K562 (cell line): Measurements from ENCODE around the gene DBNL. TPM values are rescaled to one million over a fixed set of nuclear protein-coding genes. Genes with fewer than 3 reads are reported as not detected.

Source experiments
- ATAC-seq: fragments of 200-7000 bp; cut with Tn5 transposase; 3 replicates; pipeline ENCODE4 v1.9.1; 2020; ENCODE audit warnings: moderate library complexity
- BruUV-seq: library from RNA; stranded (reverse); fragments of 400-500 nt; replicated peaks from 2 replicates; lab custom pipeline; 2021; lab: Mats Ljungman, UMichigan
- CTCF ChIA-PET: fragments of 300-600 bp; formaldehyde crosslinking; extraction: SDS; loops from one replicate; lab custom pipeline; 2021; ENCODE audit warnings: low intra/inter-chr PET ratio; lab: Yijun Ruan, JAX
- POLR2A ChIA-PET: fragments of 300-600, 350-650 bp; sonication (Branson Sonifier 250); formaldehyde crosslinking; extraction: SDS; loops from one replicate; lab custom pipeline; 2021; ENCODE audit warnings: antibody characterized with exemption, inconsistent platforms; lab: Yijun Ruan, JAX
- DNase-seq, 4 experiments: peaks; one replicate each; pipeline versions ENCODE4 v3.0.0 to v3.0.0-alpha.2; 2011 to 2018; ENCODE audit warnings: low spot score in 3 of 4, mixed read lengths in 3 of 4; ENCODE audit errors: extremely low read depth in 1 of 4
- FAIRE-seq: peaks from 2 replicates; lab custom pipeline; 2011; peaks lifted over from hg19 to GRCh38; lab: Jason Lieb, UNC
- H2AFZ ChIP-seq: 2 replicates; pipeline ENCODE4 v1.6.0; 2011; ENCODE audit warnings: low read depth, low read length, control low read depth, inconsistent platforms
- H3K27ac ChIP-seq: fragments of 200-600 bp; 3 replicates; pipeline ENCODE4 v1.8.0; 2011; ENCODE audit warnings: low read depth, mild to moderate bottlenecking, control low read depth, inconsistent platforms, low read length, moderate library complexity, mixed read lengths; ENCODE audit errors: extremely low read depth
- H3K27me3 ChIP-seq, 2 experiments: fragments of 300-600 bp in 1 of 2; 2 replicates in 1 of 2; 3 replicates in 1 of 2; pipeline versions ENCODE4 v1.6.0 to v1.8.0; 2011; ENCODE audit warnings: inconsistent platforms in 2 of 2, low read length in 2 of 2, mild to moderate bottlenecking in 1 of 2, mixed read lengths in 1 of 2, moderate library complexity in 1 of 2; ENCODE audit not compliant: control insufficient read depth in 2 of 2, insufficient read depth in 2 of 2
- H3K36me3 ChIP-seq: fragments of 300-600 bp; 3 replicates; pipeline ENCODE4 v1.8.0; 2011; ENCODE audit warnings: mild to moderate bottlenecking, low read length, inconsistent platforms; ENCODE audit not compliant: control insufficient read depth, insufficient read depth
- H3K4me1 ChIP-seq, 2 experiments: fragments of 200-600 bp in 1 of 2; replicated peaks in 1 of 2; 2 replicates in 1 of 2; 3 replicates in 1 of 2; pipeline versions ENCODE4 v1.5.1 to v1.8.0; 2011; ENCODE audit warnings: inconsistent platforms in 2 of 2, low read length in 2 of 2, mild to moderate bottlenecking in 1 of 2, mixed read lengths in 1 of 2, moderate library complexity in 1 of 2; ENCODE audit not compliant: control insufficient read depth in 2 of 2, insufficient read depth in 2 of 2
- H3K4me2 ChIP-seq: 2 replicates; pipeline ENCODE4 v1.6.1; 2011; ENCODE audit warnings: low read length, control low read depth, inconsistent platforms, mixed read lengths; ENCODE audit not compliant: insufficient read depth
- H3K4me3 ChIP-seq: fragments of 200-600 bp; sonication (generic), shearing (Covaris generic); 2 replicates; pipeline ENCODE4 v1.5.1; 2016; ENCODE audit warnings: control low read depth, inconsistent platforms
- H3K79me2 ChIP-seq: fragments of 200-600 bp; 3 replicates; pipeline ENCODE4 v1.8.0; 2011; ENCODE audit warnings: low read length, inconsistent platforms; ENCODE audit not compliant: control insufficient read depth, insufficient read depth
- H3K9ac ChIP-seq, 2 experiments: 2 replicates each; pipeline versions ENCODE4 v1.6.0 to v1.6.1; 2011; ENCODE audit warnings: low read depth in 2 of 2, low read length in 2 of 2, control low read depth in 1 of 2, inconsistent platforms in 1 of 2, mild to moderate bottlenecking in 1 of 2, mixed read lengths in 1 of 2; ENCODE audit not compliant: insufficient read depth in 1 of 2
- H3K9me1 ChIP-seq: one replicate; pipeline ENCODE4 v1.6.0; 2011; ENCODE audit warnings: inconsistent platforms, mild to moderate bottlenecking, low read length, moderate library complexity; ENCODE audit not compliant: control insufficient read depth, insufficient read depth
- H3K9me3 ChIP-seq: replicated peaks from 2 replicates; pipeline ENCODE4 v1.5.1; 2011; ENCODE audit warnings: low read depth, low read length, inconsistent platforms; ENCODE audit not compliant: control insufficient read depth, insufficient read depth
- H4K20me1 ChIP-seq: replicated peaks from 2 replicates; pipeline ENCODE4 v1.6.1; 2011; ENCODE audit warnings: low read length, inconsistent platforms, mixed read lengths; ENCODE audit not compliant: control insufficient read depth, insufficient read depth
- AFF1 ChIP-seq, 2 experiments: fragments of 450-650 bp; IDR thresholded peaks; 2 replicates each; pipeline ENCODE4 v1.6.1; 2018; ENCODE audit warnings: mild to moderate bottlenecking in 2 of 2, low read depth in 1 of 2; ENCODE audit not compliant: partially characterized antibody in 2 of 2
- BRD9 ChIP-seq: fragments of 450-650 bp; IDR thresholded peaks from 2 replicates; pipeline ENCODE4 v1.6.1; 2018; ENCODE audit warnings: low read depth; ENCODE audit not compliant: partially characterized antibody
- COPS2 ChIP-seq: fragments of 450-650 bp; conservative IDR thresholded peaks from 2 replicates; pipeline ENCODE4 v1.6.1; 2016; ENCODE audit warnings: mild to moderate bottlenecking, moderate library complexity
- EP300 ChIP-seq: IDR thresholded peaks from 2 replicates; pipeline ENCODE4 v1.6.1; 2012; ENCODE audit warnings: low read length, improper control_type of control experiment
- ETS1 ChIP-seq: conservative IDR thresholded peaks from 2 replicates; pipeline ENCODE4 v1.6.1; 2011; ENCODE audit warnings: low read depth, mild to moderate bottlenecking, low read length; ENCODE audit not compliant: control insufficient read depth
- HMG20A ChIP-seq: fragments of 450-650 bp; formaldehyde crosslinking; conservative IDR thresholded peaks from 2 replicates; pipeline ENCODE4 v1.4.0; 2020; ENCODE audit warnings: mild to moderate bottlenecking, mixed read lengths
- HMGN3 ChIP-seq: IDR thresholded peaks from 2 replicates; pipeline ENCODE4 v1.6.1; 2011; ENCODE audit warnings: borderline replicate concordance, low read depth, mild to moderate bottlenecking, mixed read lengths, low read length; ENCODE audit not compliant: insufficient read length; ENCODE audit errors: extremely low read depth
- HNRNPH1 ChIP-seq: fragments of 200-400 bp; formaldehyde crosslinking; optimal IDR thresholded peaks from 2 replicates; pipeline ENCODE3; 2017; ENCODE audit warnings: low read depth, mild to moderate bottlenecking, low read length, moderate library complexity
- HNRNPUL1 ChIP-seq: fragments of 200-400 bp; formaldehyde crosslinking; IDR thresholded peaks from 2 replicates; pipeline ENCODE4 v1.6.1; 2017; ENCODE audit warnings: low read length
- MCM3 ChIP-seq: fragments of 450-650 bp; IDR thresholded peaks from 2 replicates; pipeline ENCODE4 v1.6.1; 2016
- MED1 ChIP-seq: sonication (generic); formaldehyde crosslinking; IDR thresholded peaks from 2 replicates; pipeline ENCODE4 v1.8.1; 2023; ENCODE audit warnings: missing genetic modification reagents, borderline replicate concordance
- ZNF639 ChIP-seq, 2 experiments: fragments of 200-800 bp in 1 of 2; sonication (Bioruptor generic) in 1 of 2; sonication (generic) in 1 of 2; formaldehyde crosslinking in 1 of 2; IDR thresholded peaks in 1 of 2; conservative IDR thresholded peaks in 1 of 2; 2 replicates each; pipeline versions ENCODE4 v1.5.0 to v1.6.1; 2016 to 2020; ENCODE audit warnings: missing compliant biosample characterization in 1 of 2, missing genetic modification characterization in 1 of 2, missing genetic modification reagents in 1 of 2
- ZNF699 ChIP-seq: fragments of 250-450 bp; sonication (Bioruptor Pico); IDR thresholded peaks from 2 replicates; pipeline ENCODE4 v1.8.0; 2021; ENCODE audit warnings: mild to moderate bottlenecking, moderate library complexity; ENCODE audit not compliant: insufficient replicate concordance
- ZNF764 ChIP-seq: fragments of 250-450 bp; sonication (Bioruptor Pico); IDR thresholded peaks from 2 replicates; pipeline ENCODE4 v1.4.0; 2020; ENCODE audit warnings: low read depth, mild to moderate bottlenecking, moderate library complexity
- WGBS: fragments of 100-300 bp; shearing (Covaris generic); methylation state at CpG from one replicate; pipeline ENCODE4 v1.1.6; 2016; ENCODE audit warnings: low coverage, mixed read lengths; ENCODE audit not compliant: insufficient coverage; ENCODE audit errors: missing lambda C conversion rate; 5-methylcytosine and 5-hydroxymethylcytosine counted together
- in situ Hi-C: fragments of 300-500 bp; cut with MboI; formaldehyde crosslinking; loops from 4 replicates; pipeline ENCODE4 v1.15.0; 2018; ENCODE audit warnings: inconsistent platforms, mixed read lengths
- intact Hi-C: fragments of 100-400 bp; cut with micrococcal nuclease; formaldehyde crosslinking; loops from 2 replicates; pipeline ENCODE4 v1.14.2; 2022
- polyA plus RNA-seq, 8 experiments: library from polyadenylated mRNA; depleted of rRNA in 4 of 8; stranded (reverse) in 5 of 8; unstranded in 3 of 8; fragments of >200 nt; fragmentation: Nextera tagmentation in 2 of 8; fragmentation: Illumina TruSeq in 1 of 8; extraction: Ambion mirVana in 2 of 8; extraction: Trizol in 1 of 8; gene quantifications; 2 replicates each; pipeline versions ENCODE4 v1.2.1 to v1.2.3, GENCODE V29; 2011 to 2014; ENCODE audit warnings: inconsistent platforms in 1 of 8, missing spikeins in 1 of 8
- total RNA-seq, 7 experiments: library from RNA; depleted of rRNA in 6 of 7; stranded (reverse); fragments of >200 nt in 6 of 7; fragmentation: Illumina TruSeq in 2 of 7; extraction: Trizol in 2 of 7; gene quantifications; 2 replicates each; pipeline versions ENCODE4 v1.2.1 to v1.2.3, GENCODE V29; 2011 to 2021; ENCODE audit warnings: low replicate concordance in 1 of 7

Gene DBNL
- total and polyA plus RNA-seq, 9 of the 15 experiments (the other 6 are each of a cell fraction or from before 2014, with no cell fraction given): 1.9 to 65.1 (median 38.9) TPM

GRCh38 chr7:44060948-44061644 is 16.6 kb downstream of the DBNL start:
- H3K4me2 ChIP-seq: no peak overlapping the region
- no peaks in the 10 kb centered on the region; a peak in 1 of 5 replicates for H3K27me3 ChIP-seq
- H3K9ac ChIP-seq: peak overlapping the region in 1 of 2 experiments; percentile 28; a peak in 1 of 4 replicates
- ChIA-PET CTCF (no interaction called here), POLR2A (interaction anchor here (0.6 to 0.8 kb wide), 3 partner anchors 14 to 139 kb away, joined by 3 to 5 read pairs (median 3); partner anchors contain the start of gene YKT6)
- peaks cover 3% of the 10 kb centered on the region; the same call in 1 of the 2 replicates for H4K20me1 ChIP-seq
- no peaks in the 10 kb centered on the region for H3K9me3 ChIP-seq
- no peak overlapping the region for H2AFZ ChIP-seq
- in situ Hi-C loops: no loop called here
- DNase-seq: no peak
- peaks cover 0 to 34% of the 10 kb centered on the region in 2 experiments; a peak in 3 of 5 replicates for H3K4me1 ChIP-seq
- no peak overlapping the region for H3K4me3 ChIP-seq
- H3K79me2 ChIP-seq: no peaks in the 10 kb centered on the region
- intact Hi-C loops: no loop called here
- H3K36me3 ChIP-seq: peaks cover 58% of the 10 kb centered on the region; the same call in 2 of the 3 replicates
- TSS peak; percentile 29 for BruUV-seq
- no peak for ATAC-seq
- no peak for FAIRE-seq
- no peak overlapping the region for H3K27ac ChIP-seq
- 81% methylated on average over 7 of the region's 8 CpGs for WGBS
- H3K9me1 ChIP-seq: no peaks in the 10 kb centered on the region
- TF ChIP-seq ETS1 (no peak), AFF1 (IDR thresholded peaks at IDR 0.05; ENCODE audit: low read depth in 1 of 2, partially characterized antibody in 2 of 2) (no peak), HMG20A (CRISPR knock-in tag) (no peak), MED1 (CRISPR knock-in tag) (no peak), ZNF764 (CRISPR knock-in tag) (no peak), MCM3 (no peak), EP300 (no peak), HMGN3 (no peak), ZNF699 (no peak), HNRNPUL1 (no peak), COPS2 (no peak), BRD9 (no peak), ZNF639 (CRISPR knock-in tag; conservative IDR thresholded peaks at IDR 0.05 in 1 of 2, IDR thresholded peaks at IDR 0.05 in 1 of 2) (no peak), HNRNPH1 (no peak)
